PC-9 (cell line): ENCODE measurements around the gene ACBD3. TPM values are rescaled to one million over a fixed set of nuclear protein-coding genes. Genes with fewer than 3 reads are reported as not detected.

Experiments
- BruUV-seq: library from RNA; stranded (reverse); fragments of 400-500 nt; replicated peaks from 2 replicates; lab custom pipeline; 2021; lab: Mats Ljungman, UMichigan
- CTCF ChIA-PET: fragments of 300-600 bp; sonication (Branson Sonifier 250); formaldehyde crosslinking; loops from one replicate; lab custom pipeline; 2022; ENCODE audit warnings: antibody characterized with exemption; lab: Charles Lee
- POLR2A ChIA-PET: fragments of 300-600 bp; sonication (Branson Sonifier 250); formaldehyde crosslinking; loops from one replicate; lab custom pipeline; 2022; ENCODE audit warnings: antibody characterized with exemption; ENCODE audit not compliant: unreplicated experiment; lab: Charles Lee
- DNase-seq, 2 experiments: peaks; one replicate each; pipeline versions ENCODE4 v3.0.0 to v3.0.0-alpha.2; 2015 to 2022; ENCODE audit warnings: mixed read lengths in 1 of 2
- H2AFZ ChIP-seq: fragments of 200-600 bp; sonication (generic); 2 replicates; pipeline ENCODE4 v1.8.1; 2017; ENCODE audit warnings: antibody characterized with exemption
- H3F3A ChIP-seq: fragments of 200-600 bp; sonication (generic); 2 replicates; pipeline ENCODE4 v1.8.1; 2017; ENCODE audit warnings: antibody characterized with exemption, mild to moderate bottlenecking, low read depth; ENCODE audit not compliant: insufficient read depth
- H3K27ac ChIP-seq: fragments of 200-600 bp; sonication (generic); 2 replicates; pipeline ENCODE4 v1.6.1; 2016; ENCODE audit warnings: mixed run types
- H3K27me3 ChIP-seq: fragments of 200-600 bp; sonication (generic); 2 replicates; pipeline ENCODE4 v1.6.1; 2016; ENCODE audit warnings: low read depth, mixed run types; ENCODE audit not compliant: insufficient read depth
- H3K36me3 ChIP-seq: fragments of 200-600 bp; sonication (generic); 2 replicates; pipeline ENCODE4 v1.6.1; 2016; ENCODE audit warnings: low read depth, mixed run types
- H3K4me1 ChIP-seq: fragments of 200-600 bp; sonication (generic); replicated peaks from 2 replicates; pipeline ENCODE4 v1.6.1; 2016; ENCODE audit warnings: mixed run types; ENCODE audit not compliant: insufficient read depth
- H3K4me2 ChIP-seq: fragments of 200-600 bp; sonication (generic); 2 replicates; pipeline ENCODE4 v1.6.1; 2017; ENCODE audit warnings: mixed run types
- H3K4me3 ChIP-seq: fragments of 200-600 bp; sonication (generic); 2 replicates; pipeline ENCODE4 v1.6.1; 2016; ENCODE audit warnings: mixed run types
- H3K79me2 ChIP-seq: fragments of 200-600 bp; sonication (generic); 2 replicates; pipeline ENCODE4 v1.6.1; 2017; ENCODE audit warnings: low read depth, mixed run types
- H3K9me2 ChIP-seq: fragments of 200-600 bp; sonication (generic); 2 replicates; pipeline ENCODE4 v1.8.1; 2017; ENCODE audit warnings: mild to moderate bottlenecking; ENCODE audit not compliant: insufficient read depth
- H3K9me3 ChIP-seq: fragments of 200-600 bp; sonication (generic); 2 replicates; pipeline ENCODE4 v1.8.1; 2016; ENCODE audit warnings: low read depth; ENCODE audit not compliant: insufficient read depth
- H4K20me1 ChIP-seq: fragments of 200-600 bp; sonication (generic); 2 replicates; pipeline ENCODE4 v1.8.1; 2017; ENCODE audit not compliant: insufficient read depth
- EZH2 ChIP-seq: fragments of 200-600 bp; sonication (generic); IDR thresholded peaks from 2 replicates; pipeline ENCODE4 v1.8.0; 2017; ENCODE audit warnings: antibody characterized with exemption, low read depth
- intact Hi-C: fragments of 100-400 bp; cut with micrococcal nuclease; formaldehyde crosslinking; loops from one replicate; pipeline ENCODE4 v1.10.0; 2022; ENCODE audit not compliant: unreplicated experiment
- total RNA-seq: library from RNA; stranded (reverse); gene quantifications from 2 replicates; pipeline ENCODE4 v1.2.3, GENCODE V29; 2021
- TF ChIP-seq, protein P1 (sequence below): fragments of 200-600 bp; sonication (generic); conservative IDR thresholded peaks from 2 replicates; pipeline ENCODE4 v1.6.1; 2017; ENCODE audit warnings: mixed run types, antibody characterized with exemption, mild to moderate bottlenecking, moderate library complexity

ACBD3 gene
- total RNA-seq, 1 experiment from 2014 or later = 46.4 TPM

DNA sequence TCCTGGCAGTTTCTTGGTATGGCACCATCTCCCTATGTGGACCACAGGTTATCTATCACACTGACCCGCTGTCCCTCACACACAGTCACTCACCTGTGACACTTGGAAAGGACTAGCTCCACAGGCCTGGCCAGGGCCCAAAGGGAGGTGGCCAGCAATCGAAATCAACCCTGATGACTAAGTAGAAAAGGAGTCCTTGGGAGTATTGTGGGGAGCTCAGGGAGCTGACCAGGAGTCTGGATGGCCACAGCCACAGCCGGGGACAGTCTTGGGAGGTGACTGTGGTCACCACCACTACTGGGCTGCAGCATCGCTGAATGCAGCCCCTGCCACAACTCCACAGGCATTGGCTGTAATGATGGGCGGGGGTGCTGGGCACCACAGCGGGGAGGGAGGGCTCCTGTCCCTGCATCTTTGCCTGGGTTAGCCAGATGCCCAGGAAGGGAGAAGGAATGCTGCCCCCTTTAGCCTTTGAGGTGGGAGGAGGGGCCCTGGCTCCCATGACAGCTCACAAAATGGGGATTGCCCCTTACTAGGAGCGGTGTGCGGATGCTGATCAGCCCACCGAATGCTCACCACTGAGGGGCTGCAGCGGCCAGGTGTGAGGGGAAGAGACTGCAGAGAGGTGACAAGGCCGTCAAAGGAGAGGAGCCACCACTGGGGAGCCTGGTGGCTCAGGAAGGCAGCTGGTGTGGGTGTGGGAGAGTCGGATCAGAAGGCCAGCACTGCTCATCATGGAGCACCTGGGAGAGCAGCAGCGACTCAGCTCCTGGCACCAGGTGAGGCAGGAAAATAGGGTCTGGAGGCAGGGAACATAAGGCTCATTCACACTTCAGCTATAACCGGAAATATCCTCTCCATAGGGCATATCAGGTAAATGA is 62.7 kb downstream of the ACBD3 start:
- no peak for TF ChIP-seq EZH2
- TF ChIP-seq, protein P1, sequence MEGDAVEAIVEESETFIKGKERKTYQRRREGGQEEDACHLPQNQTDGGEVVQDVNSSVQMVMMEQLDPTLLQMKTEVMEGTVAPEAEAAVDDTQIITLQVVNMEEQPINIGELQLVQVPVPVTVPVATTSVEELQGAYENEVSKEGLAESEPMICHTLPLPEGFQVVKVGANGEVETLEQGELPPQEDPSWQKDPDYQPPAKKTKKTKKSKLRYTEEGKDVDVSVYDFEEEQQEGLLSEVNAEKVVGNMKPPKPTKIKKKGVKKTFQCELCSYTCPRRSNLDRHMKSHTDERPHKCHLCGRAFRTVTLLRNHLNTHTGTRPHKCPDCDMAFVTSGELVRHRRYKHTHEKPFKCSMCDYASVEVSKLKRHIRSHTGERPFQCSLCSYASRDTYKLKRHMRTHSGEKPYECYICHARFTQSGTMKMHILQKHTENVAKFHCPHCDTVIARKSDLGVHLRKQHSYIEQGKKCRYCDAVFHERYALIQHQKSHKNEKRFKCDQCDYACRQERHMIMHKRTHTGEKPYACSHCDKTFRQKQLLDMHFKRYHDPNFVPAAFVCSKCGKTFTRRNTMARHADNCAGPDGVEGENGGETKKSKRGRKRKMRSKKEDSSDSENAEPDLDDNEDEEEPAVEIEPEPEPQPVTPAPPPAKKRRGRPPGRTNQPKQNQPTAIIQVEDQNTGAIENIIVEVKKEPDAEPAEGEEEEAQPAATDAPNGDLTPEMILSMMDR = no peak
- H3K4me1 ChIP-seq = peaks cover 43% of the 10 kb centered on the region
- peak overlapping the region; percentile 96 for H3K4me2 ChIP-seq
- no peaks in the 10 kb centered on the region for H3K27me3 ChIP-seq
- H3K79me2 ChIP-seq = no peaks in the 10 kb centered on the region
- H3K27ac ChIP-seq = peak overlapping the region; percentile 74
- POLR2A ChIA-PET = interaction anchor here (0.6 to 2.3 kb wide), 6 partner anchors 10 to 645 kb away, joined by 3 to 23 read pairs (median 10); partner anchors contain the start of gene H3-3A
- H3K4me3 ChIP-seq = no peak overlapping the region
- peaks cover 22% of the 10 kb centered on the region; the same call in 1 of the 2 replicates for H3F3A ChIP-seq
- H4K20me1 ChIP-seq = no peaks in the 10 kb centered on the region
- DNase-seq = peak; percentile 87
- H3K36me3 ChIP-seq = no peaks in the 10 kb centered on the region
- no peaks in the 10 kb centered on the region for H3K9me3 ChIP-seq
- no TSS peak for BruUV-seq
- CTCF ChIA-PET = interaction anchor here (0.5 to 3.6 kb wide), 14 partner anchors 9 to 643 kb away, joined by 3 to 50 read pairs (median 4); partner anchors contain the start of genes H3-3A and PARP1
- H2AFZ ChIP-seq = no peak overlapping the region
- no peaks in the 10 kb centered on the region for H3K9me2 ChIP-seq
- intact Hi-C loops = loop anchor here (1.0 to 5.0 kb wide), 5 partner anchors 60 to 691 kb away; partner anchors contain the start of gene SDE2

DNA sequence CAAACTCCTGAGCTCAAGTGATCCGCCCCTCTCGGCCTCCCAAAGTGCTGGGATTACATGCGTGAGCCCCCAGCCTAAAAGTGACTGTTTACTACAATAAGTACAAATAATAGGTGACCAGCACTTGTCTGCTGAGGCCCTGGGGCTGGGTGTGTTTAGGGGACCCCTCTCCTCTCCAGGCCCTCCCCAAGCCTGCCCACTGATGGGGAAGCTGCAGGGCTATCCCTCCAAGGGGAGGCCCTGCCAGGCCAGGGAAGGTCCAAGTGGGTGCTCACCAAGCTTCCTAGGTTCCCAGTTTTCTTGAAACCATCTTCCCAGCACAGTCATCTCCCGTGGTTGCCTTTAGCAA is 63.4 kb downstream of the ACBD3 start:
- POLR2A ChIA-PET = interaction anchor here (0.7 to 2.3 kb wide), 3 partner anchors 12 to 644 kb away, joined by 8 to 23 read pairs (median 10); partner anchors contain the start of gene H3-3A
- TF ChIP-seq EZH2 = no peak
- TF ChIP-seq, protein P1 = no peak
- Histone ChIP-seq H3K27me3 (no peaks in the 10 kb centered on the region), H3K27ac (peak overlapping the region; percentile 74), H3K4me3 (peak overlapping the region; percentile 79; the same call in 1 of the 2 replicates), H3F3A (peaks cover 22% of the 10 kb centered on the region; the same call in 1 of the 2 replicates), H2AFZ (no peak overlapping the region), H3K36me3 (no peaks in the 10 kb centered on the region), H3K79me2 (no peaks in the 10 kb centered on the region), H3K9me2 (no peaks in the 10 kb centered on the region), H3K4me2 (peak overlapping the region; percentile 96), H4K20me1 (no peaks in the 10 kb centered on the region), H3K9me3 (no peaks in the 10 kb centered on the region), H3K4me1 (peaks cover 37% of the 10 kb centered on the region)
- BruUV-seq = TSS peak; percentile 67
- intact Hi-C loops = loop anchor here (1.0 to 5.0 kb wide), 4 partner anchors 59 to 646 kb away; partner anchors contain the start of gene SDE2
- CTCF ChIA-PET = interaction anchor here (0.5 to 3.6 kb wide), 10 partner anchors 10 to 643 kb away, joined by 3 to 50 read pairs (median 3); partner anchors contain the start of gene H3-3A
- no peak for DNase-seq

DNA sequence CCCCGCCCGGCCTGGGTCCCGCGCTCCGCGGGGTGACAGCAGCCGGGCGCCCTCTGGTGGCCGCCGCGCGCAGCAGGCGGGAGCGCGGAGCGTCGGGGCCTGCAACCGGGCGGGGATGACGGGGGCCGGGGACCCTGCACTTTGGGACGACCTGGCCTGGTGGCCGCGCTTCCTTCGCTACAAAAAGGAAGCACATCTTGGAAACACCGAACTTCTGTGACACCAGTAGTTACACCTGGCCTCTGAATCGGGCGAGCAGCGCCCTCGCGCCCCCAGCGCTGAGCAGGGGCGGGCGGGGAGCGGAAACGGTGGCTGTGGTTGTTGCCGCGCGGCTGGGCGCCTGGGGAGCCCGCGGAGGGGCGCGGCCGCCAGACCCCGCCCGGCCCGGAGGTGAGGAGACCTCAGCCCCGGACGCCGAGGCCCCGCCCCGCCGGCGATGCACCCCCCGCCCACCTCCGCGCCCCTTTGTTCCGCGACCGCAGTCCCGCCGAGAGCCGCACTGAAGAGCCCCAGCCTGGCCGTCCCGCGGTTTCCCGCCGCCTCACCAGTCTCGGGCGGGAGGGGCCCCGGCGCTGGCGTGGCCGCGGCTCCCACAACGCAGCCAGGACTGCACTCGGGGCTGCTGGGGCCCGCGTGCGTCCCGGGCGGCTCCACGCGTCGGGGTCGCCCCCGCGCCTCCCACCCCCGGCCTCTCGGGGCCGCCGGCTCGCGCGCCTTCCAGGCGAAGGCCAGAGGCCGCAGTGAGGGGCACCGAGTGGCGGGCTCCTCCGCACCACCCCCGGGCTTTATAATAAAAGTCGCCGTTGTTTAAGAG is 64.7 kb downstream of the ACBD3 start:
- DNase-seq = peak in 1 of 2 experiments; percentile 85
- Histone ChIP-seq H2AFZ (peak overlapping the region; percentile 92), H4K20me1 (no peaks in the 10 kb centered on the region), H3K36me3 (no peaks in the 10 kb centered on the region), H3K4me1 (peaks cover 26% of the 10 kb centered on the region), H3F3A (peaks cover 22% of the 10 kb centered on the region; the same call in 1 of the 2 replicates), H3K79me2 (no peaks in the 10 kb centered on the region), H3K27me3 (no peaks in the 10 kb centered on the region), H3K4me2 (peak overlapping the region; percentile 96), H3K27ac (peak overlapping the region; percentile 74), H3K9me2 (no peaks in the 10 kb centered on the region), H3K4me3 (peak overlapping the region; percentile 79), H3K9me3 (no peaks in the 10 kb centered on the region)
- no peak for TF ChIP-seq EZH2
- TF ChIP-seq, protein P1 = peak; percentile 71
- CTCF ChIA-PET = interaction anchor here (0.6 to 1.6 kb wide), 4 partner anchors 11 to 513 kb away, joined by 3 to 16 read pairs (median 3); no protein-coding TSS in a partner anchor
- intact Hi-C loops = loop anchor here (1.0 to 5.0 kb wide), 3 partner anchors 38 to 644 kb away; no protein-coding TSS in a partner anchor
- POLR2A ChIA-PET = interaction anchor here (0.7 kb wide), 1 partner anchor 57 kb away, joined by 4 read pairs; no protein-coding TSS in a partner anchor
- BruUV-seq = no TSS peak
